NCI-H2227 (cell line): ENCODE measurements around the gene CDH16.
"Not testable (repeated sequence)": the region's sequence is repeated elsewhere in the genome, so short reads cannot be mapped to it uniquely, and the experiment has no call there.

Experiments
- DNase-seq: peaks from one replicate; lab custom pipeline; 2025; ENCODE audit not compliant: unreplicated experiment; lab: John Stamatoyannopoulos, UW

CDH16 gene

DNA sequence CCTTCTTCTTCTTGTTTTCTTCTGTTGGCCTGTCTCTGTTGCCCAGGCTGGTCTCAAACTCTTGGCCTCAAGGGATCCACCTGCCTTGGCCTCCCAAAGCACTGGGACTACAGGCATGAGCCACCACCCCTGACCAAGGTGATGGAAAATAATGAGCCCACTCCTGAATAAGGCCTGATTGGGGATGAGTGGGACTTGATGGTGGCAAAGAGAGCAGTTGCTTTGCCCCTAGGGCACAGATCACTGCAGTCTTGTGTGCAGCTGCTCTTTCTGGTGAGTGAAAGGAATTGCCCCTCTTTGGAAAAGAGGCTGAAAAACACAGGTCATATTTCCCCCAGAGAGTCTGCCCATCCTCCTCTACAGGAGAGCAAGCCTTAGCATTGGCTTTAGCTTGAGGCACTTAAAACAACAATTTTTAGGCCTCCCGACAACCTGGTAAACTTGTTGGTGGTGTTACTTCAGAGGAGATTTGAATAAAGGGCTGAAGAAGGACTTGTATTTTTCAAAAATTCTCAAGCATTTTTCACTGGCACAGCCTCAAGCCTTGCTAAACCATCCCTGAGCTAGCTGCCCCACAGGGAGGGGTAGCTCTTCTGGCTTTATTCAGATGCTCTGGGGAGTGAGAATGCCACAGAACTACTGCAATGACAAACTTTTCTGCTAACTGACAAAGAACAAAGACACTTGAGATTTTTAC lies 44.5 kb downstream of the CDH16 start:
- no peak for DNase-seq

DNA sequence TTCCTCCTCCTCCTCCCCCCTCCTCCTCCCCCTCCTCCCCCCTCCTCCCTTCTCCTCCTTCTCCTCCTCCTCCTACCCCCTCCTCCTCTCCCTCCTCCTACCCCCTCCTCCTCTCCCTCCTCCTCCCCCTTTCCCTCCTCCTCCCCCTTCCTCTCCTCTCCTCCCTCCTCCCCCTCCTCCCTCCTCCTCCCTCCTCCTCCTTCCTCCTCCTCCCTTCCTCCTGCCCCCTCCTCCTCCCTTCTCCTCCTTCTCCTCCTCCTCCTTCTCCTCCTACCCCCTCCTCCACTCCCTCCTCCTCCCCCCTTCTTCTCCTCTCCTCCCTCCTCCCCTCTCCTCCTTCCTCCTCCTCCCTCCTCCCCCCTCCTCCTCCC lies 45.0 kb downstream of the CDH16 start:
- DNase-seq = no peak

- peak; percentile 84 for DNase-seq
These were observed 45.6 kb downstream of the CDH16 start for GRCh38 chr16:66872943-66873684.

DNA sequence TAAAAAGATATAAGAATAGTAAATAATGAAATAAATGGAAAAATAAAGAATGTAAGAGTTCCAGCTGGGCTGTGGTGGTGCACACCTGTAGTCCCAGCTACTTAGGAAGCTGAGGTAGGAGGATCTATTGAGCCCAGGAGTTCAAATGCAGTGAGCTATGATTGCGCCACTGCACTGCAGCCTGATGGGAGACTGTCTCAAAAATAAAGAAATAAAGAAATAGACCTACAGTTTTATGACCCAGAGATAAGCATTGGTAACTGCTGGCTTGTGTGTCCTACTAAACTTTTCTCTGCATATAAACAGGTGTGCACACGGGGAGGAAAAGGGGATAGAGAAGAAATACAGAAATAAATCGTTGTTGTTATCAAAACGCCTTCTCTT lies 46.1 kb downstream of the CDH16 start:
- DNase-seq = no peak

DNA sequence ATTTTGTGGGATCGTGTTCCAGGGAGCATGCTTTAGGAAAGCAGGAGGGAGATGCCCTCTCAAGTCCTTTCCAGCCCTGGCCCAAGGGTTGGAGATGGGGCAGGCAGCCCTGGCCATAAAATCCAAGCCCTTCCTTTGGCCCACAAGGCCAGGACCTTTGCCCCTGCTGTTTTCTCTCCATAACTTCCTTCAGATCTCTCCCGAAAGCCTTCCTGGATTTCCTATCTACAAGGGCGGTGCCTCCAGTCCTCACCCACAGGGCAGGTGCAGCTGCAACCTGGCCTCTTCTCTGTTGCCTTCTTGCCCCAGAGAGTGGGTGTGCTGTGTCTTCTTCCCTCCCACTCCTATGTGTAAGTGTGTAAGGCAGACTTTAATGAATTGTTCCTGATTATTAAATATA lies 46.8 kb downstream of the CDH16 start:
- DNase-seq = no peak

- DNase-seq = not testable (repeated sequence)
These were observed 47.3 kb downstream of the CDH16 start for GRCh38 chr16:66871363-66871762.

- no peak for DNase-seq
These were observed 49.3 kb downstream of the CDH16 start for GRCh38 chr16:66869424-66869823.

DNA sequence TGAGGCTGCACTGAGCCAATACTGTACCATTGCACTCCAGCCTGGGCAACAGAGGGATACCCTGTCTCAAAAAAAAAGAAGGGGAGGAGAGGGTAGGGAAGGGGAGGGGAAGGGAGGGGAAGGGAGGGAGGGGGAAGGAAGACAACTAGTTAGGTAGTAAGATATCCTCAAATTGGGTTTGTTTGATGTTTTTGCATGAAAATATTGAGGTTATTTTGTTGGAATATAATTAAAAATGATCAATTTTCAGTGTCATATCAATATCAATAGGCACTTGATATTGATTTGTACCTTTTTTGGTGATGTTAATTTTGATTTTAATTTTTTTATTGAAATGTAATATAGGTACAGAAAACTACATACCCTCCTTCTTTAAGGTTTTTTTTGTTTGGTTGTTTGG lies 55.0 kb downstream of the CDH16 start:
- no peak for DNase-seq

DNA sequence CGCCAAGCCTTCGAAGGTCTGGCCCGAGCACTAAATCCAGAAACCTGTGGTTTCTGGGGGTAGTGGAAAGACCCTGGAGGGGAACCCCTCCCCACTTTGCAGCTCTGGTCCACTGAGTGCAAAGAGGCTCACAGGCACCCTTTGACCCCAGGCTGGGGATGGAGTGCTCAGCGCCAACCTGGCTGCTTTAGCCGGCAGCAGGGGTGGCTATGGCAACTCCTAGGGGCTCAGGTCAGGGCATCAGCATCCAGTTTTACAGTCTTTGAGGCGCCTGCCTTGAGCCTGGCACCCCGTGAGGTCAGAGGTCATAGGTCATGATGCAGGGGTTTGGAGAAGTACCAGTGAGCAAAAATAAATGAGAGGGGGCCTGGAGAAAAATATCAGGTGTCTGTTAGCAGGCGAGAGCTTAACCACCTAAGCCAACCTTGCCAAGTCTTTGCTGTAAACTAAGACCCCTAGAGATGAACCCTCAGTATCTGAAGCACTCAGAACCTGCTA lies 56.6 kb downstream of the CDH16 start:
- no peak for DNase-seq

GRCh38 chr16:66859397-66860068 lies 59.2 kb downstream of the CDH16 start:
- no peak for DNase-seq

GRCh38 chr16:66858740-66859396 lies 59.8 kb downstream of the CDH16 start:
- no peak for DNase-seq
